HG02763 (cell line): Measurements from ENCODE around the gene CLOCK.

Experiments
- ATAC-seq: cut with Tn5 transposase; IDR thresholded peaks from one replicate; pipeline ENCODE4 v1.9.1; 2021; ENCODE audit warnings: mild to moderate bottlenecking, moderate library complexity; ENCODE audit not compliant: unreplicated experiment

CLOCK gene

GRCh38 chr4:55485821-55486220 lies 60.9 kb downstream of the CLOCK start:
- no peak for ATAC-seq

GRCh38 chr4:55483315-55483714 lies 63.4 kb downstream of the CLOCK start:
- no peak for ATAC-seq

GRCh38 chr4:55475394-55476243 lies 71.1 kb downstream of the CLOCK start:
- ATAC-seq, result no peak

GRCh38 chr4:55469979-55470378 lies 76.7 kb downstream of the CLOCK start:
- no peak for ATAC-seq

- ATAC-seq, result no peak
Measured at GRCh38 chr4:55468724-55469123, 78.0 kb downstream of the CLOCK start.

GRCh38 chr4:55466001-55466400 lies 80.7 kb downstream of the CLOCK start:
- ATAC-seq, result no peak

- no peak for ATAC-seq
Measured at GRCh38 chr4:55458611-55459010, 88.1 kb downstream of the CLOCK start.

- ATAC-seq, result no peak
Measured at GRCh38 chr4:55458164-55458563, 88.5 kb downstream of the CLOCK start.

GRCh38 chr4:55450566-55450965 lies 96.1 kb downstream of the CLOCK start:
- ATAC-seq, result no peak

- no peak for ATAC-seq
Measured at GRCh38 chr4:55447831-55448230, 98.9 kb downstream of the CLOCK start.

GRCh38 chr4:55447108-55447708 lies 99.5 kb downstream of the CLOCK start:
- no peak for ATAC-seq

GRCh38 chr4:55446578-55446922 lies 100.2 kb downstream of the CLOCK start:
- ATAC-seq, result no peak

GRCh38 chr4:55445921-55446577 lies 100.7 kb downstream of the CLOCK start:
- ATAC-seq, result no peak

GRCh38 chr4:55444827-55445226 lies 101.9 kb downstream of the CLOCK start:
- no peak for ATAC-seq

GRCh38 chr4:55442541-55442940 lies 104.2 kb downstream of the CLOCK start:
- no peak for ATAC-seq

GRCh38 chr4:55440786-55441185 lies 105.9 kb downstream of the CLOCK start:
- no peak for ATAC-seq

- no peak for ATAC-seq
Measured at GRCh38 chr4:55439023-55439422, 107.7 kb downstream of the CLOCK start.

GRCh38 chr4:55438314-55438713 lies 108.4 kb downstream of the CLOCK start:
- no peak for ATAC-seq

GRCh38 chr4:55437823-55438222 lies 108.9 kb downstream of the CLOCK start:
- ATAC-seq, result no peak

- ATAC-seq, result no peak
Measured at GRCh38 chr4:55437356-55437796, 109.3 kb downstream of the CLOCK start.

GRCh38 chr4:55435141-55435841 lies 111.4 kb downstream of the CLOCK start:
- ATAC-seq, result peak; percentile 58
